KMS-11 (cell line): ENCODE results near the gene ARHGAP27.

Source experiments
- H2AFZ ChIP-seq: fragments of 200-600 bp; sonication (generic); 2 replicates; pipeline ENCODE4 v1.6.1; 2016; ENCODE audit warnings: antibody characterized with exemption, mixed run types, low read depth
- H3K27ac ChIP-seq: fragments of 200-600 bp; sonication (generic); 2 replicates; pipeline ENCODE4 v1.6.1; 2016; ENCODE audit warnings: mild to moderate bottlenecking, mixed run types
- H3K27me3 ChIP-seq: fragments of 200-600 bp; sonication (generic); 2 replicates; pipeline ENCODE4 v1.6.1; 2017; ENCODE audit warnings: mild to moderate bottlenecking, low read depth, mixed run types, moderate library complexity; ENCODE audit not compliant: insufficient read depth
- H3K36me3 ChIP-seq: fragments of 200-600 bp; sonication (generic); 2 replicates; pipeline ENCODE4 v1.6.1; 2017; ENCODE audit warnings: mild to moderate bottlenecking, mixed run types; ENCODE audit not compliant: insufficient read depth
- H3K4me1 ChIP-seq: fragments of 200-600 bp; sonication (generic); 2 replicates; pipeline ENCODE4 v1.6.1; 2016; ENCODE audit warnings: mild to moderate bottlenecking, low read depth, mixed run types; ENCODE audit not compliant: poor library complexity, severe bottlenecking
- H3K4me2 ChIP-seq: fragments of 200-600 bp; sonication (generic); 2 replicates; pipeline ENCODE4 v1.7.0; 2016; ENCODE audit warnings: mild to moderate bottlenecking, mixed run types
- H3K4me3 ChIP-seq: fragments of 200-600 bp; sonication (generic); IDR thresholded peaks from 2 replicates; pipeline ENCODE4 v1.6.1; 2017; ENCODE audit warnings: low read depth, low read length, mixed read lengths; ENCODE audit not compliant: insufficient read depth
- H3K79me2 ChIP-seq: fragments of 200-600 bp; sonication (generic); 2 replicates; pipeline ENCODE4 v1.6.1; 2016; ENCODE audit warnings: low read depth, mixed run types; ENCODE audit not compliant: insufficient read depth
- H3K9ac ChIP-seq: fragments of 200-600 bp; sonication (generic); 2 replicates; pipeline ENCODE4 v1.6.1; 2016; ENCODE audit warnings: mild to moderate bottlenecking, mixed run types
- H4K20me1 ChIP-seq: fragments of 200-600 bp; sonication (generic); 2 replicates; pipeline ENCODE4 v1.6.1; 2016; ENCODE audit warnings: mild to moderate bottlenecking, mixed run types; ENCODE audit not compliant: insufficient read depth
- TF ChIP-seq, protein P1 (sequence below): fragments of 200-600 bp; sonication (generic); conservative IDR thresholded peaks from 2 replicates; pipeline ENCODE4 v1.6.1; 2017; ENCODE audit warnings: low read depth, mild to moderate bottlenecking, antibody characterized with exemption, low read length, moderate library complexity, mixed read lengths

Gene ARHGAP27

DNA sequence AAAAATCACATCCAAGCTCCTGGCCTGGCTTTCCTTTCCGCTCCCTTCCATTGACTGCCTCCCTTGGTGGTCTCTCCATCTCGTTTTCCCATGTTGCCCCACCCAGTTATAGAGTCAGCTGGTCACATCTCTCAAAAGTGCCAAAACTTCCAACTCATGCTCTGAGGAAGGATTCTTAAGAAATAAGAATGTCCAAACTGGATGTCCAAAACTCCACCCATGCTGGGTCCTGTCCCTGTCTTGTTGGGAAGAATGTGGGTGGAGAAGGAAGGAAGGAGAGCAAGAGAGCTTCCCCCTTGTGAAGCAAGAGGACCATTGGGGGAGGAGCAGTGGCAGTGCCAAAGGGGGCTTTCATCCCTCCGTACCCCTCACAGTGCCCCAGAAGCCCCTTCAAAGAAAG, 71.2 kb downstream of the ARHGAP27 start:
- H3K4me3 ChIP-seq = no peak overlapping the region
- H3K4me2 ChIP-seq = no peak overlapping the region
- H3K27me3 ChIP-seq = peaks cover 3% of the 10 kb centered on the region; the same call in 1 of the 2 replicates
- H3K27ac ChIP-seq = no peak overlapping the region
- H4K20me1 ChIP-seq = no peaks in the 10 kb centered on the region
- no peak overlapping the region for H2AFZ ChIP-seq
- no peaks in the 10 kb centered on the region for H3K36me3 ChIP-seq
- peaks cover 5% of the 10 kb centered on the region for H3K4me1 ChIP-seq
- H3K9ac ChIP-seq = no peak overlapping the region
- no peaks in the 10 kb centered on the region for H3K79me2 ChIP-seq
- TF ChIP-seq, protein P1, sequence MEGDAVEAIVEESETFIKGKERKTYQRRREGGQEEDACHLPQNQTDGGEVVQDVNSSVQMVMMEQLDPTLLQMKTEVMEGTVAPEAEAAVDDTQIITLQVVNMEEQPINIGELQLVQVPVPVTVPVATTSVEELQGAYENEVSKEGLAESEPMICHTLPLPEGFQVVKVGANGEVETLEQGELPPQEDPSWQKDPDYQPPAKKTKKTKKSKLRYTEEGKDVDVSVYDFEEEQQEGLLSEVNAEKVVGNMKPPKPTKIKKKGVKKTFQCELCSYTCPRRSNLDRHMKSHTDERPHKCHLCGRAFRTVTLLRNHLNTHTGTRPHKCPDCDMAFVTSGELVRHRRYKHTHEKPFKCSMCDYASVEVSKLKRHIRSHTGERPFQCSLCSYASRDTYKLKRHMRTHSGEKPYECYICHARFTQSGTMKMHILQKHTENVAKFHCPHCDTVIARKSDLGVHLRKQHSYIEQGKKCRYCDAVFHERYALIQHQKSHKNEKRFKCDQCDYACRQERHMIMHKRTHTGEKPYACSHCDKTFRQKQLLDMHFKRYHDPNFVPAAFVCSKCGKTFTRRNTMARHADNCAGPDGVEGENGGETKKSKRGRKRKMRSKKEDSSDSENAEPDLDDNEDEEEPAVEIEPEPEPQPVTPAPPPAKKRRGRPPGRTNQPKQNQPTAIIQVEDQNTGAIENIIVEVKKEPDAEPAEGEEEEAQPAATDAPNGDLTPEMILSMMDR = no peak

DNA sequence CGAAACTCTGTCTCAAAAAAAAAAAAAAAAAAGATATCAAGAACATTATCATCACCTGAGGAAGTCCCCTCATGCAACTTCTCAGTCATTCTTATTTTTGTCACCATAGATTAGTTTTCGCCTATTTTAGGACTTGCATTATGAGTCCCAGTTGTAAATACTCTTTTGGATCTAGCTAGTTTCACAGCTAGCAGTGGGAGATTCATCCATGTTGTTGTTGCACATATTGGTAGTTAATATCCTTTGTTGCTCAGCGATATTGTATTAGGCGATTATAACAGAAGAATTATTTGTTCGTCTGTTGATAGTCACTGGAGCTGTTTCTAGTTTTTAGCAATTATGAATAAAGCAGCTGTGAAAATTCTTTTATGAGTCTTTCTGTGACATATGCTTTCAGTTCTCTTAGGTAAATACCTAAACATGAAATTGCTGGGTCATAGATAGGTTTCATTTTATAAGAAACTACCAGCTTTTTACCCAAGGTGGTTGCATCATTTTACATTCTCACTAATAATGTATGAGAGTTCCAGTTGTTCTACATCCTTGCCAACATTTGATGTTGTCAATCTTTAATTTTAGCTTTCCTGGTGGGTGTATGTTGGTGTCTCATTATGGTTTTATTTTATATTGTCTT, 75.2 kb downstream of the ARHGAP27 start:
- no peak overlapping the region for H3K9ac ChIP-seq
- no peak overlapping the region for H3K4me2 ChIP-seq
- H3K4me1 ChIP-seq = peaks cover 5% of the 10 kb centered on the region
- no peaks in the 10 kb centered on the region for H3K79me2 ChIP-seq
- H3K4me3 ChIP-seq = no peak overlapping the region
- TF ChIP-seq, protein P1 = no peak
- no peaks in the 10 kb centered on the region for H4K20me1 ChIP-seq
- no peak overlapping the region for H3K27ac ChIP-seq
- H3K36me3 ChIP-seq = no peaks in the 10 kb centered on the region
- no peak overlapping the region for H2AFZ ChIP-seq
- H3K27me3 ChIP-seq = no peaks in the 10 kb centered on the region

DNA sequence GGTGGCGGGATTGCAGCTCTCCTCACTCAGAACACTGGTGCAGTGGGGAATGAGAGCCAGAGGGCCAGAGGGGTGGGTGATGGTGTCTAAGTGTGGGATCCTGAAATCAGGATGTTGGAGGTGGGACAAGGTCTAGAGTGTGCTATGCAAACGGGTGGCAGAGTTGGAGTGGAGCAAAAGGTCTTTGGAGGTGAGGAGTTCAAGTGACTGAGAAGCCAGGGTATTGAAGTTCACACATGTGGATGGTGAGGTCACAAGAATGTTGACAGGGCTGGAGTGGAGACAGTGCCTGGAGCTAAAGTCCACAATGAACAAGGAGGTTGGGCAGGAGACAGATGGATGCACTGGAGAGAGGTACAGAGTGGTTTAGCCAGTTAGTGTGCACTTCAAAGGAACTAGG, 77.6 kb downstream of the ARHGAP27 start:
- Histone ChIP-seq H3K36me3 (no peaks in the 10 kb centered on the region), H3K4me3 (no peak overlapping the region), H3K9ac (no peak overlapping the region), H3K4me2 (no peak overlapping the region), H2AFZ (no peak overlapping the region), H4K20me1 (no peaks in the 10 kb centered on the region), H3K4me1 (peaks cover 5% of the 10 kb centered on the region), H3K27me3 (no peaks in the 10 kb centered on the region), H3K79me2 (no peaks in the 10 kb centered on the region), H3K27ac (no peak overlapping the region)
- TF ChIP-seq, protein P1 = no peak

DNA sequence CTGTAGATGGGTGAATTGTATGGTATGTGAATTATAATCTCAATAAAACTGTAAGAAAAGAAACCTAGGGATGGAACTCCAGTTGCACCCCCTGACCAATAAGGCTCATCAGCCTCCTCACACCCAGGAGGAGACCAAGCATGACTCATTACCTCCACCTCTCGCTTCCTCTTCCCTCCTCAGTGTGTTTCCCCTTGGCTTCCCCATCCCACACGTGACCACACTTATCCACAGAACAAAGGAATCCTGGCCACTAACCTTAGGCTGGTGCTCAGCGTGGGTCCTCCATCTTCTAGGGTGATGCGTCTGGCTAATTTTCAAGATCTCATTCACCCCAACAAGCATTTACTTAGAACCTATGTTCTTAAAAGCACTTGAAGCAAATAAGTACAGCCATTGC, 79.6 kb downstream of the ARHGAP27 start:
- no peak overlapping the region for H2AFZ ChIP-seq
- no peaks in the 10 kb centered on the region for H4K20me1 ChIP-seq
- H3K27me3 ChIP-seq = no peaks in the 10 kb centered on the region
- H3K4me2 ChIP-seq = no peak overlapping the region
- H3K4me3 ChIP-seq = no peak overlapping the region
- TF ChIP-seq, protein P1 = no peak
- peaks cover 5% of the 10 kb centered on the region for H3K4me1 ChIP-seq
- H3K36me3 ChIP-seq = no peaks in the 10 kb centered on the region
- H3K9ac ChIP-seq = no peak overlapping the region
- no peaks in the 10 kb centered on the region for H3K79me2 ChIP-seq
- H3K27ac ChIP-seq = no peak overlapping the region
